NCI-H2029 treated with DMSO at 0.1 percent for 48 hours (cell line): ENCODE measurements around the gene EGR4.
"Not testable (repeated sequence)": the region's sequence is repeated elsewhere in the genome, so short reads cannot be mapped to it uniquely, and the experiment has no call there.

ENCODE experiments used
- DNase-seq: peaks from one replicate; lab custom pipeline; 2025; lab: John Stamatoyannopoulos, UW

The EGR4 gene

GRCh38 chr2:73263540-73264331 lies 29.6 kb downstream of the EGR4 start:
- DNase-seq, result no peak

- DNase-seq, result not testable (repeated sequence)
Measured at GRCh38 chr2:73262691-73263429, 30.5 kb downstream of the EGR4 start.

GRCh38 chr2:73262108-73262651 lies 31.2 kb downstream of the EGR4 start:
- DNase-seq, result no peak

- DNase-seq, result no peak
Measured at GRCh38 chr2:73260338-73260984, 32.9 kb downstream of the EGR4 start.

GRCh38 chr2:73259704-73260337 lies 33.5 kb downstream of the EGR4 start:
- no peak for DNase-seq

GRCh38 chr2:73259276-73259675 lies 34.1 kb downstream of the EGR4 start:
- DNase-seq, result no peak

- DNase-seq, result no peak
Measured at GRCh38 chr2:73258913-73259215, 34.5 kb downstream of the EGR4 start.

GRCh38 chr2:73258186-73258912 lies 35.0 kb downstream of the EGR4 start:
- no peak for DNase-seq

GRCh38 chr2:73257425-73258125 lies 35.8 kb downstream of the EGR4 start:
- no peak for DNase-seq

GRCh38 chr2:73257021-73257420 lies 36.3 kb downstream of the EGR4 start:
- no peak for DNase-seq

GRCh38 chr2:73256618-73256922 lies 36.8 kb downstream of the EGR4 start:
- DNase-seq, result no peak

GRCh38 chr2:73255907-73256617 lies 37.3 kb downstream of the EGR4 start:
- DNase-seq, result no peak

GRCh38 chr2:73255007-73255644 lies 38.2 kb downstream of the EGR4 start:
- no peak for DNase-seq

- no peak for DNase-seq
Measured at GRCh38 chr2:73254343-73255006, 38.9 kb downstream of the EGR4 start.

- DNase-seq, result no peak
Measured at GRCh38 chr2:73253901-73254300, 39.4 kb downstream of the EGR4 start.

GRCh38 chr2:73253400-73253799 lies 39.9 kb downstream of the EGR4 start:
- DNase-seq, result no peak

- DNase-seq, result no peak
Measured at GRCh38 chr2:73252238-73253027, 40.9 kb downstream of the EGR4 start.
